Keratinocyte (primary cell): ENCODE results near the gene PIGN. TPM values are rescaled to one million over a fixed set of nuclear protein-coding genes. Genes with fewer than 3 reads are reported as not detected.

Source experiments
- DNase-seq: peaks from one replicate; pipeline ENCODE4 v3.0.0-alpha.2; 2011; ENCODE audit warnings: low read depth, missing footprints, low spot score
- FAIRE-seq: peaks from 2 replicates; lab custom pipeline; 2011; peaks lifted over from hg19 to GRCh38; lab: Jason Lieb, UNC
- H2AFZ ChIP-seq: 2 replicates; pipeline ENCODE4 v1.6.0; 2012; ENCODE audit warnings: low read length, control low read depth, inconsistent platforms; ENCODE audit not compliant: control insufficient read depth
- H3K27ac ChIP-seq: 2 replicates; pipeline ENCODE4 v1.5.1; 2011; ENCODE audit warnings: low read length; ENCODE audit not compliant: control insufficient read depth, insufficient read depth
- H3K27me3 ChIP-seq: 3 replicates; pipeline ENCODE4 v1.6.0; 2011; ENCODE audit warnings: low read length; ENCODE audit not compliant: control insufficient read depth, insufficient read depth; ENCODE audit errors: extremely low read depth
- H3K36me3 ChIP-seq, 2 experiments: 2 replicates in 1 of 2; 3 replicates in 1 of 2; pipeline ENCODE4 v1.5.1; 2011; ENCODE audit warnings: low read length in 2 of 2, mild to moderate bottlenecking in 1 of 2; ENCODE audit not compliant: control insufficient read depth in 2 of 2, insufficient read depth in 2 of 2; ENCODE audit errors: extremely low read depth in 1 of 2
- H3K4me1 ChIP-seq: 3 replicates; pipeline ENCODE4 v1.5.1; 2011; ENCODE audit warnings: low read length; ENCODE audit not compliant: control insufficient read depth, insufficient read depth; ENCODE audit errors: extremely low read depth
- H3K4me2 ChIP-seq: 3 replicates; pipeline ENCODE4 v1.6.0; 2011; ENCODE audit warnings: low read depth, low read length; ENCODE audit not compliant: control insufficient read depth, insufficient read depth; ENCODE audit errors: extremely low read depth
- H3K4me3 ChIP-seq, 3 experiments: fragments of 200-600 bp in 1 of 3; sonication (generic) in 1 of 3; 2 replicates in 2 of 3; 3 replicates in 1 of 3; pipeline ENCODE4 v1.5.1; 2011 to 2016; ENCODE audit warnings: low read length in 3 of 3, mild to moderate bottlenecking in 3 of 3, control low read depth in 2 of 3, inconsistent platforms in 1 of 3, low read depth in 1 of 3, mixed read lengths in 1 of 3, mixed run types in 1 of 3, moderate library complexity in 1 of 3; ENCODE audit not compliant: control insufficient read depth in 2 of 3, insufficient read depth in 2 of 3; ENCODE audit errors: extremely low read depth in 1 of 3
- H3K79me2 ChIP-seq: 2 replicates; pipeline ENCODE4 v1.6.0; 2012; ENCODE audit warnings: low read length; ENCODE audit not compliant: control insufficient read depth, insufficient read depth
- H3K9ac ChIP-seq: 3 replicates; pipeline ENCODE4 v1.6.0; 2011; ENCODE audit warnings: low read length; ENCODE audit not compliant: control insufficient read depth, insufficient read depth; ENCODE audit errors: extremely low read depth
- H3K9me1 ChIP-seq: 3 replicates; pipeline ENCODE4 v1.6.0; 2011; ENCODE audit warnings: low read length; ENCODE audit not compliant: control insufficient read depth, insufficient read depth; ENCODE audit errors: extremely low read depth
- H3K9me3 ChIP-seq: 2 replicates; pipeline ENCODE4 v1.5.1; 2012; ENCODE audit warnings: low read depth, low read length; ENCODE audit not compliant: control insufficient read depth
- H4K20me1 ChIP-seq: 3 replicates; pipeline ENCODE4 v1.6.0; 2011; ENCODE audit warnings: low read length; ENCODE audit not compliant: control insufficient read depth, insufficient read depth; ENCODE audit errors: extremely low read depth
- EZH2 ChIP-seq: IDR thresholded peaks from one replicate; pipeline ENCODE4 v1.6.1; 2012; ENCODE audit warnings: inconsistent platforms, mild to moderate bottlenecking, low read length, moderate library complexity
- dilution Hi-C: fragments of 300-500 bp; cut with MboI; formaldehyde crosslinking; loops from one replicate; pipeline ENCODE4 v1.7.0; 2020; ENCODE audit warnings: low sequenced_read_pairs; ENCODE audit not compliant: extremely low pct_ligation_motif_present
- polyA plus RNA-seq, 5 experiments: library from polyadenylated mRNA; depleted of rRNA in 3 of 5; stranded (reverse) in 3 of 5; stranded (forward) in 1 of 5; unstranded in 1 of 5; fragments of >200 nt; gene quantifications; 1 replicate in 1 of 5; 2 replicates in 3 of 5; 3 replicates in 1 of 5; pipeline versions ENCODE4 v1.2.1 to v1.2.3, GENCODE V29; 2011 to 2012; ENCODE audit warnings: missing spikeins in 2 of 5, low read depth in 1 of 5, low replicate concordance in 1 of 5
- TF ChIP-seq, protein P1 (sequence below), 3 experiments: IDR thresholded peaks in 1 of 3; conservative IDR thresholded peaks in 1 of 3; optimal IDR thresholded peaks in 1 of 3; 2 replicates in 2 of 3; 3 replicates in 1 of 3; pipeline versions ENCODE3 to v1.5.1; 2011; ENCODE audit warnings: low read length in 3 of 3, mild to moderate bottlenecking in 3 of 3, moderate library complexity in 2 of 3, control low read depth in 1 of 3, inconsistent platforms in 1 of 3; ENCODE audit not compliant: insufficient read depth in 2 of 3; ENCODE audit errors: extremely low read depth in 1 of 3

Gene PIGN
- polyA plus RNA-seq, 1 donor (not counting 4 experiments of a cell fraction or from before 2014, with no cell fraction given): 41.2 TPM

DNA sequence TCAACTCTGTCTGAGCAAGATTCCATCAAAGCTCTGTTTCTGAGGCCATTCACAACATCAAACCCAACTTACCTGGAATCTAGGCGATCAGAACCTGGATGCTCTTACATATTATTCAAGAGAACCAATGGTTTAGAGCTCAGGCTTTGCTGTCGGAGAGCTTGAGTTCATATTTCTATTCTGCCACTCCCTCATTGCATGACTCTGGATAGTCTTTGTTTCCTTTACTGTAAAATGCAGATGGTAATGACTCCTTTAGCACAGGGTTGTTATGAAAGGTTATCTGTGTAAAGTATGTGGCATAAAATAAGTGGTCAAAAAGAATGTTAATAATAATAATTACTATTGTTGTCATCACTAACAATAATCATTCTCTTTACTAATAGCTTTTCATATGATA, 12.8 kb upstream of the PIGN start:
- no peak overlapping the region for H3K9ac ChIP-seq
- no peak for DNase-seq
- H3K79me2 ChIP-seq: peaks cover 70% of the 10 kb centered on the region
- H3K4me2 ChIP-seq: no peak overlapping the region
- H2AFZ ChIP-seq: no peak overlapping the region
- dilution Hi-C loops: no loop called here
- H3K9me1 ChIP-seq: no peaks in the 10 kb centered on the region
- no peaks in the 10 kb centered on the region for H3K36me3 ChIP-seq
- H3K27me3 ChIP-seq: no peaks in the 10 kb centered on the region
- no peak overlapping the region for H3K4me3 ChIP-seq
- no peaks in the 10 kb centered on the region for H4K20me1 ChIP-seq
- FAIRE-seq: no peak
- H3K4me1 ChIP-seq: peaks cover 21% of the 10 kb centered on the region
- H3K27ac ChIP-seq: no peak overlapping the region
- no peaks in the 10 kb centered on the region for H3K9me3 ChIP-seq
- no peak for TF ChIP-seq EZH2
- TF ChIP-seq, protein P1, sequence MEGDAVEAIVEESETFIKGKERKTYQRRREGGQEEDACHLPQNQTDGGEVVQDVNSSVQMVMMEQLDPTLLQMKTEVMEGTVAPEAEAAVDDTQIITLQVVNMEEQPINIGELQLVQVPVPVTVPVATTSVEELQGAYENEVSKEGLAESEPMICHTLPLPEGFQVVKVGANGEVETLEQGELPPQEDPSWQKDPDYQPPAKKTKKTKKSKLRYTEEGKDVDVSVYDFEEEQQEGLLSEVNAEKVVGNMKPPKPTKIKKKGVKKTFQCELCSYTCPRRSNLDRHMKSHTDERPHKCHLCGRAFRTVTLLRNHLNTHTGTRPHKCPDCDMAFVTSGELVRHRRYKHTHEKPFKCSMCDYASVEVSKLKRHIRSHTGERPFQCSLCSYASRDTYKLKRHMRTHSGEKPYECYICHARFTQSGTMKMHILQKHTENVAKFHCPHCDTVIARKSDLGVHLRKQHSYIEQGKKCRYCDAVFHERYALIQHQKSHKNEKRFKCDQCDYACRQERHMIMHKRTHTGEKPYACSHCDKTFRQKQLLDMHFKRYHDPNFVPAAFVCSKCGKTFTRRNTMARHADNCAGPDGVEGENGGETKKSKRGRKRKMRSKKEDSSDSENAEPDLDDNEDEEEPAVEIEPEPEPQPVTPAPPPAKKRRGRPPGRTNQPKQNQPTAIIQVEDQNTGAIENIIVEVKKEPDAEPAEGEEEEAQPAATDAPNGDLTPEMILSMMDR (optimal IDR thresholded peaks at IDR 0.05 in 1 of 3, IDR thresholded peaks at IDR 0.05 in 1 of 3, conservative IDR thresholded peaks at IDR 0.05 in 1 of 3; ENCODE audit: extremely low read depth in 1 of 3, insufficient read depth in 2 of 3, low read length in 3 of 3): no peak

DNA sequence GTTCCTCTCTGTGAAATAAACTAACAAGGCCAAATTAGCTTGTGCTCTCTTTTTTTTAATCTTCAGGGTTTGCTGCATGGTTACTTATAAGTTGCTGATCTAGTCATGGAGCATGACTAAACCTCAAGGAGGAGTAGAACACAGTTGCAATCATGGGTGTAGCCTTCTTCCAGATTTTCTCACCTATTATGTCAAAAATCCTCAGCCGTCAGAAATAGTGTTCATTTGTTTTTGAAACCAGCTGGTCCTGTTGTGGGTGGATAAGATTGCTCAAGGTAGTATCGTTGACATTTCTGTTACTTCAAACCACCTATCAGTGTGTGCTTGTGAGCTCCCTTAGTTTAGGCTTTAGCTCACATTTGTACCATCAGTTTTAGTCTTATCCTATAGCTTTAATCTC, 11.4 kb upstream of the PIGN start:
- no peaks in the 10 kb centered on the region for H3K36me3 ChIP-seq

More for the DNA sequence above, 11.4 kb upstream of the PIGN start:
- no peak for TF ChIP-seq EZH2
- TF ChIP-seq, protein P1 (optimal IDR thresholded peaks at IDR 0.05 in 1 of 3, IDR thresholded peaks at IDR 0.05 in 1 of 3, conservative IDR thresholded peaks at IDR 0.05 in 1 of 3; ENCODE audit: extremely low read depth in 1 of 3, insufficient read depth in 2 of 3, low read length in 3 of 3): no peak
- DNase-seq (no peak), FAIRE-seq (no peak)
- H3K9me1 ChIP-seq: no peaks in the 10 kb centered on the region
- peaks cover 21% of the 10 kb centered on the region for H3K4me1 ChIP-seq
- H3K27ac ChIP-seq: peak overlapping the region; percentile 27
- dilution Hi-C loops: no loop called here
- no peak overlapping the region for H3K4me2 ChIP-seq
- H3K27me3 ChIP-seq: no peaks in the 10 kb centered on the region
- peaks cover 72% of the 10 kb centered on the region for H3K79me2 ChIP-seq
- no peak overlapping the region for H3K4me3 ChIP-seq
- no peaks in the 10 kb centered on the region for H4K20me1 ChIP-seq
- no peaks in the 10 kb centered on the region for H3K9me3 ChIP-seq
- no peak overlapping the region for H2AFZ ChIP-seq
- no peak overlapping the region for H3K9ac ChIP-seq
